ENCODE data around the gene ETFDH.

ETFDH gene

GRCh38 chr4:158756588-158756987, 84.5 kb downstream of the ETFDH start:
- DNase-seq, result no peak

GRCh38 chr4:158758142-158758541, 86.0 kb downstream of the ETFDH start:
- no peak for DNase-seq

GRCh38 chr4:158758703-158759102, 86.6 kb downstream of the ETFDH start:
- no peak for DNase-seq

All from NCI-H345 (cell line).